ENCODE measurements around the gene NCAPD2. TPM values are rescaled to one million over a fixed set of nuclear protein-coding genes. Genes with fewer than 3 reads are reported as not detected.

Gene NCAPD2
- polyA plus RNA-seq, 1 of the 3 experiments (the other 2 are of a cell fraction), result 46.9 TPM

- TF ChIP-seq YY1 (IDR thresholded peaks at IDR 0.05; ENCODE audit: low read depth) (no peak), TCF12 (IDR thresholded peaks at IDR 0.05) (peak; percentile 50; the same call in 1 of the 2 replicates), EZH2phosphoT487 (IDR thresholded peaks at IDR 0.05; ENCODE audit: borderline replicate concordance, low read depth) (no peak), RXRA (IDR thresholded peaks at IDR 0.05; ENCODE audit: borderline replicate concordance, low read depth) (no peak), FOXJ3 (CRISPR knock-in tag; IDR thresholded peaks at IDR 0.05) (no peak), GATA2 (CRISPR knock-in tag; IDR thresholded peaks at IDR 0.05) (no peak), TAF1 (IDR thresholded peaks at IDR 0.05; ENCODE audit: borderline replicate concordance, low read depth, low read length) (no peak), EP300 (IDR thresholded peaks at IDR 0.05; ENCODE audit: borderline replicate concordance in 1 of 2, low read depth in 1 of 2, low read length in 1 of 2) (no peak), USF1 (IDR thresholded peaks at IDR 0.05; ENCODE audit: borderline replicate concordance, low read depth) (no peak), SIN3A (IDR thresholded peaks at IDR 0.05; ENCODE audit: borderline replicate concordance, low read depth, low read length) (no peak), GABPA (IDR thresholded peaks at IDR 0.05; ENCODE audit: low read depth) (no peak)
Measured at GRCh38 chr12:6548966-6549683, 55.2 kb downstream of the NCAPD2 start (continued).

- peaks cover 9% of the 10 kb centered on the region; the same call in 1 of the 2 replicates for H4K20me1 ChIP-seq (ENCODE audit: insufficient read depth)
- H2AFZ ChIP-seq (ENCODE audit: low read depth), result no peak overlapping the region
- H3K27me3 ChIP-seq (ENCODE audit: insufficient read depth), result no peaks in the 10 kb centered on the region
- TF ChIP-seq RCOR1 (IDR thresholded peaks at IDR 0.05; ENCODE audit: low read length), result no peak
- TF ChIP-seq CTCF (IDR thresholded peaks at IDR 0.05), result no peak
- no peak for TF ChIP-seq MXI1 (IDR thresholded peaks at IDR 0.05; ENCODE audit: low read depth, low read length)
- TF ChIP-seq RAD21 (IDR thresholded peaks at IDR 0.05; ENCODE audit: low read length), result no peak
- TF ChIP-seq GATA2 (CRISPR knock-in tag; IDR thresholded peaks at IDR 0.05), result no peak
- TF ChIP-seq GABPA (IDR thresholded peaks at IDR 0.05; ENCODE audit: low read depth), result no peak
- no peak for TF ChIP-seq TCF12 (IDR thresholded peaks at IDR 0.05)
- TF ChIP-seq POLR2AphosphoS5 (IDR thresholded peaks at IDR 0.05; ENCODE audit: low read depth, low read length), result no peak
- no peak for TF ChIP-seq RFX5 (IDR thresholded peaks at IDR 0.05; ENCODE audit: low read length)
- TF ChIP-seq IRF3 (IDR thresholded peaks at IDR 0.05; ENCODE audit: low read depth, low read length), result no peak
- no peak for TF ChIP-seq USF2 (IDR thresholded peaks at IDR 0.05; ENCODE audit: borderline replicate concordance, low read depth, low read length)
- no peak for TF ChIP-seq FOSL2 (IDR thresholded peaks at IDR 0.05; ENCODE audit: borderline replicate concordance, low read depth)
- no peak for TF ChIP-seq RXRA (IDR thresholded peaks at IDR 0.05; ENCODE audit: borderline replicate concordance, low read depth)
- no peak for TF ChIP-seq ELF1 (IDR thresholded peaks at IDR 0.05)
- no peak for TF ChIP-seq SIN3A (IDR thresholded peaks at IDR 0.05; ENCODE audit: borderline replicate concordance, low read depth, low read length)
- no peak for TF ChIP-seq FOXM1 (IDR thresholded peaks at IDR 0.05; ENCODE audit: low read depth)
- no peak for TF ChIP-seq TEAD4 (IDR thresholded peaks at IDR 0.05; ENCODE audit: borderline replicate concordance, insufficient read depth)
- no peaks in the 10 kb centered on the region for H3K9me3 ChIP-seq
- H3K4me2 ChIP-seq, result peak overlapping the region; percentile 91
- peaks cover 12 to 24% of the 10 kb centered on the region in 2 experiments for H3K36me3 ChIP-seq (replicated peaks in 1 of 2; ENCODE audit: control insufficient read depth in 1 of 2, insufficient read depth in 2 of 2, low read length in 1 of 2)
- peak overlapping the region in 1 of 2 experiments; percentile 93; a peak in 2 of 4 replicates for H3K27ac ChIP-seq (ENCODE audit: low read depth in 2 of 2, low read length in 1 of 2)
- ChIA-PET CTCF (interaction anchor here (1.1 to 14.7 kb wide), 4 partner anchors 8 to 15 kb away, joined by 3 to 228 read pairs (median 36); partner anchors contain the start of gene GAPDH), POLR2A (interaction anchor here (4.3 to 6.1 kb wide), 2 partner anchors 12 to 15 kb away, joined by 21 to 73 read pairs; partner anchors contain the start of gene GAPDH)
- H3K79me2 ChIP-seq (ENCODE audit: insufficient read depth), result peaks cover 88% of the 10 kb centered on the region
- H3K9ac ChIP-seq, result peak overlapping the region; percentile 59
- no peak for DNase-seq
- H3F3A ChIP-seq (replicated peaks; ENCODE audit: insufficient read depth), result peaks cover 57% of the 10 kb centered on the region
- H3K4me3 ChIP-seq (ENCODE audit: low read depth in 2 of 2, low read length in 1 of 2), result no peak overlapping the region
- peaks cover 33 to 65% of the 10 kb centered on the region in 2 experiments for H3K4me1 ChIP-seq (ENCODE audit: control insufficient read depth in 1 of 2, insufficient read depth in 2 of 2, low read depth in 1 of 2, low read length in 1 of 2)
- no peaks in the 10 kb centered on the region for H3K9me2 ChIP-seq
- 89% methylated on average over 13 of the region's 18 CpGs for WGBS (ENCODE audit: low lambda C conversion rate)
Measured at GRCh38 chr12:6549684-6550151, 55.8 kb downstream of the NCAPD2 start.
